PFSK-1 (cell line): ENCODE data around the gene FUCA1.

Experiments used
- FOXP2 ChIP-seq: optimal IDR thresholded peaks from 2 replicates; pipeline ENCODE3; 2011; ENCODE audit warnings: borderline replicate concordance, control low read depth, inconsistent platforms; ENCODE audit not compliant: insufficient read depth; ENCODE audit errors: extremely low read length, extremely low read depth
- POLR2AphosphoS5 ChIP-seq: IDR thresholded peaks from 2 replicates; pipeline ENCODE4 v1.6.1; 2012; ENCODE audit warnings: low read depth, mild to moderate bottlenecking, control low read depth, low read length, moderate library complexity
- REST ChIP-seq, 2 experiments: IDR thresholded peaks; 2 replicates each; pipeline versions ENCODE4 v1.6.1 to v1.8.0; 2011 to 2012; ENCODE audit warnings: low read depth in 2 of 2, low read length in 2 of 2, control low read depth in 1 of 2, inconsistent platforms in 1 of 2, mild to moderate bottlenecking in 1 of 2, moderate library complexity in 1 of 2; ENCODE audit not compliant: insufficient read depth in 1 of 2
- SIN3A ChIP-seq: IDR thresholded peaks from 2 replicates; pipeline ENCODE4 v1.6.1; 2012; ENCODE audit warnings: mild to moderate bottlenecking, low read length, moderate library complexity, borderline replicate concordance; ENCODE audit not compliant: insufficient read depth
- TAF1 ChIP-seq: IDR thresholded peaks from 2 replicates; pipeline ENCODE4 v1.6.1; 2012; ENCODE audit warnings: low read length, control low read depth, borderline replicate concordance; ENCODE audit not compliant: insufficient read depth

The FUCA1 gene

GRCh38 chr1:23882746-23883145 lies 14.7 kb upstream of the FUCA1 start:
- TF ChIP-seq FOXP2 (no peak), TAF1 (no peak), REST (IDR thresholded peaks at IDR 0.05; ENCODE audit: insufficient read depth in 1 of 2, low read depth in 2 of 2, low read length in 2 of 2) (no peak), POLR2AphosphoS5 (no peak), SIN3A (no peak)

GRCh38 chr1:23879809-23880208 lies 11.7 kb upstream of the FUCA1 start:
- no peak for TF ChIP-seq POLR2AphosphoS5
- no peak for TF ChIP-seq FOXP2
- no peak for TF ChIP-seq REST (IDR thresholded peaks at IDR 0.05; ENCODE audit: insufficient read depth in 1 of 2, low read depth in 2 of 2, low read length in 2 of 2)
- TF ChIP-seq TAF1: no peak
- no peak for TF ChIP-seq SIN3A

GRCh38 chr1:23878668-23879067 lies 10.6 kb upstream of the FUCA1 start:
- no peak for TF ChIP-seq SIN3A
- no peak for TF ChIP-seq TAF1
- no peak for TF ChIP-seq REST (IDR thresholded peaks at IDR 0.05; ENCODE audit: insufficient read depth in 1 of 2, low read depth in 2 of 2, low read length in 2 of 2)
- TF ChIP-seq POLR2AphosphoS5: no peak
- no peak for TF ChIP-seq FOXP2

- TF ChIP-seq REST (IDR thresholded peaks at IDR 0.05; ENCODE audit: insufficient read depth in 1 of 2, low read depth in 2 of 2, low read length in 2 of 2) (no peak), SIN3A (no peak), FOXP2 (no peak), POLR2AphosphoS5 (no peak), TAF1 (no peak)
Measured at GRCh38 chr1:23875382-23875781, 7.3 kb upstream of the FUCA1 start.

GRCh38 chr1:23872421-23872820 lies 4.3 kb upstream of the FUCA1 start:
- TF ChIP-seq POLR2AphosphoS5: no peak
- no peak for TF ChIP-seq TAF1
- TF ChIP-seq SIN3A: no peak
- no peak for TF ChIP-seq FOXP2
- no peak for TF ChIP-seq REST (IDR thresholded peaks at IDR 0.05; ENCODE audit: insufficient read depth in 1 of 2, low read depth in 2 of 2, low read length in 2 of 2)
